Naive thymus-derived CD4-positive, alpha-beta T cell (primary cell): ENCODE results near the gene GNG7. TPM values are rescaled to one million over a fixed set of nuclear protein-coding genes. Genes with fewer than 3 reads are reported as not detected.
"Not testable (repeated sequence)": the region's sequence is repeated elsewhere in the genome, so short reads cannot be mapped to it uniquely, and the experiment has no call there.

Experiments used
- ATAC-seq: fragments of 150-1000 bp; cut with Tn5 transposase; 2 replicates; pipeline ENCODE4 v1.10.0; 2021; ENCODE audit warnings: mild to moderate bottlenecking, moderate library complexity
- CTCF ChIA-PET: fragments of 350-600 bp; sonication (Branson Sonifier 250); formaldehyde crosslinking; loops from one replicate; lab custom pipeline; 2021; ENCODE audit warnings: antibody characterized with exemption; lab: Charles Lee
- POLR2A ChIA-PET: fragments of 350-600 bp; sonication (Branson Sonifier 250); formaldehyde crosslinking; loops from one replicate; lab custom pipeline; 2021; ENCODE audit warnings: antibody characterized with exemption, inconsistent platforms; lab: Charles Lee
- DNase-seq, 9 donors: peaks; one replicate each; pipeline versions ENCODE4 v3.0.0 to v3.0.0-alpha.2; 2020 to 2022; ENCODE audit warnings: mixed read lengths in 1 of 9
- H3K27ac ChIP-seq: one replicate; pipeline ENCODE4 v1.7.0; 2013; ENCODE audit warnings: mild to moderate bottlenecking, low read depth, low read length, moderate library complexity
- H3K27me3 ChIP-seq, 2 donors: one replicate each; pipeline ENCODE4 v1.7.0; 2013; ENCODE audit warnings: low read length in 2 of 2, mild to moderate bottlenecking in 2 of 2, moderate library complexity in 2 of 2; ENCODE audit not compliant: control insufficient read depth in 2 of 2, insufficient read depth in 2 of 2
- H3K36me3 ChIP-seq, 3 experiments: 1 replicate in 2 of 3; 2 replicates in 1 of 3; pipeline ENCODE4 v1.7.0; 2013; ENCODE audit warnings: low read length in 3 of 3, mild to moderate bottlenecking in 3 of 3, moderate library complexity in 1 of 3; ENCODE audit not compliant: insufficient read depth in 3 of 3, control insufficient read depth in 2 of 3
- H3K4me1 ChIP-seq, 2 donors: one replicate each; pipeline ENCODE4 v1.7.0; 2013; ENCODE audit warnings: low read length in 2 of 2, mild to moderate bottlenecking in 2 of 2, moderate library complexity in 1 of 2; ENCODE audit not compliant: control insufficient read depth in 2 of 2, insufficient read depth in 2 of 2
- H3K4me3 ChIP-seq: 2 replicates; pipeline ENCODE4 v1.7.0; 2013; ENCODE audit warnings: mild to moderate bottlenecking, low read length
- H3K9me3 ChIP-seq, 3 experiments: 1 replicate in 2 of 3; 2 replicates in 1 of 3; pipeline ENCODE4 v1.7.0; 2013; ENCODE audit warnings: low read length in 3 of 3; ENCODE audit not compliant: control insufficient read depth in 2 of 3
- H3K27ac Mint-ChIP-seq, 9 donors: one replicate each; pipeline ENCODE4 v1.8.0; 2020 to 2022; ENCODE audit warnings: mixed read lengths in 9 of 9, mild to moderate bottlenecking in 8 of 9, moderate library complexity in 5 of 9, inconsistent platforms in 2 of 9
- H3K27me3 Mint-ChIP-seq, 5 donors: one replicate each; pipeline ENCODE4 v1.8.0; 2021 to 2022; ENCODE audit warnings: mixed read lengths in 5 of 5, mild to moderate bottlenecking in 1 of 5
- H3K36me3 Mint-ChIP-seq, 5 donors: one replicate each; pipeline ENCODE4 v1.8.0; 2020 to 2022; ENCODE audit warnings: mixed read lengths in 5 of 5, mild to moderate bottlenecking in 3 of 5, inconsistent platforms in 1 of 5
- H3K4me1 Mint-ChIP-seq, 7 donors: one replicate each; pipeline ENCODE4 v1.8.0; 2020 to 2022; ENCODE audit warnings: mixed read lengths in 7 of 7, mild to moderate bottlenecking in 3 of 7, inconsistent platforms in 1 of 7
- H3K4me3 Mint-ChIP-seq, 10 donors: one replicate each; pipeline ENCODE4 v1.8.0; 2020 to 2022; ENCODE audit warnings: mild to moderate bottlenecking in 10 of 10, mixed read lengths in 10 of 10, moderate library complexity in 6 of 10, inconsistent platforms in 2 of 10
- H3K9me3 Mint-ChIP-seq, 11 donors: one replicate each; pipeline ENCODE4 v1.8.0; 2020 to 2022; ENCODE audit warnings: mixed read lengths in 11 of 11, mild to moderate bottlenecking in 4 of 11, inconsistent platforms in 1 of 11, moderate library complexity in 1 of 11
- intact Hi-C, 2 donors: fragments of 100-400 bp; cut with micrococcal nuclease; formaldehyde crosslinking; loops; one replicate each; pipeline ENCODE4 v1.15.1; 2023
- polyA plus RNA-seq, 2 donors: library from polyadenylated mRNA; unstranded; fragments of 300-500 nt; fragmentation: Illumina TruSeq; gene quantifications; one replicate each; pipeline ENCODE4 v1.2.3, GENCODE V29; 2021
- total RNA-seq, 6 experiments: library from RNA in 5 of 6; stranded (reverse) in 5 of 6; gene quantifications; 1 replicate in 5 of 6; 2 replicates in 1 of 6; pipeline ENCODE4 v1.2.3 and lab custom pipeline; 2021 to 2026

GNG7 gene
- total and polyA plus RNA-seq, 7 experiments from 2014 or later: 0.31 to 6.8 (median 4.7) TPM

DNA sequence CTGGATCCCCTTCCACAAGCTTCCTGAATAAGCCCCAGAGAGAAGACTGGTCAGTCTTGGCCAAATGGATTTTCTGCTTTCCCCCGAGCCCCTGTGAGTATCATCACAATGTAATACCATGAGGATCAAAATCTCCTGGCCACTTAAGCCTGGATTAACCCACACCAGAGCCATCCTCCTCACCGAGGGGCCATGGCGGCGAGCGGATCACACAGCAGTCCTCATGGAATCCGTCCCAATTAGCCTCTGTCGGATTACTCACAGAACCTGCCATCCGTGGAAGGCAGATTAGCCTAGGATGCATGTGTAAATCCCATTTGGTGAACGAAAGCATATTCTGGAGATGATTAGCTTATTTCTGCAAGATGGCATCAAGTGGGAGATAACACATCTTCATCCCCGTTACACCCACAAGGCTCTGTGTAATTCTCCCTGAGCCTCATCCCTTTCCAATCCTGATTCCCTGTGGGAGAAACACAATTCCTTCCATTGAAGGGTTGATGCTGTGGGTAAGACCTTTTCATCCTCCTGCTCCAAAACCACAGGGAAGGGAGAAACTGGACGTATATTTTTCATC is 42.5 kb downstream of the GNG7 start:
- H3K9me3 ChIP-seq: no peaks in the 10 kb centered on the region
- Mint-ChIP-seq H3K4me1 (no peaks in the 10 kb centered on the region), H3K36me3 (peaks cover 0 to 8% (median 4%) of the 10 kb centered on the region in 5 donors), H3K27me3 (no peaks in the 10 kb centered on the region), H3K4me3 (no peak overlapping the region), H3K27ac (no peak overlapping the region), H3K9me3 (peaks cover 0 to 10% (median 0%) of the 10 kb centered on the region in 11 donors)
- no peak overlapping the region for H3K27ac ChIP-seq
- no peaks in the 10 kb centered on the region for H3K27me3 ChIP-seq
- DNase-seq (no peak), ATAC-seq (no peak)
- no peaks in the 10 kb centered on the region for H3K36me3 ChIP-seq
- no peaks in the 10 kb centered on the region for H3K4me1 ChIP-seq
- intact Hi-C loops: no loop called here
- no peak overlapping the region for H3K4me3 ChIP-seq
- ChIA-PET CTCF (interaction anchor here (0.6 kb wide), 1 partner anchor 12 kb away, joined by 3 read pairs; no protein-coding TSS in a partner anchor), POLR2A (interaction anchor here (0.6 kb wide), 1 partner anchor 9 kb away, joined by 3 read pairs; no protein-coding TSS in a partner anchor)

DNA sequence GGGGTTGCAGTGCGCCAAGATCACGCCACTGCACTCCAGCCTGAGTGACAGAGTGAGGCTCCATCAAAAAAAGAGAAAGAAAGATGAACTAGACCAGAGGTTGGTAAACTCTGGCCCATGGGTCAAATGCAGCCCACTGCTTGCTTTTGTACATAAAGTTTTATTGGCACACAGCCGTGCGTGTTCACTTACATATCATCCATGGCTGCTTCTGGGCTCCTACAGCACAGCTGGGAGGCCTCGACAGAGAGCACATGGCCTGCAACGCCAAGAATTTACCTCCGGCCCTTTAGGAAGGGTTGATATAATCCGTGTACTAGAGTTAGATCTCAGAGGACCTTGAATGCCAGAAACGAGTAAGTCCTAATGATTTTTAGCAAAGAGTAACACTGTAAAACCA is 46.0 kb downstream of the GNG7 start:
- Histone ChIP-seq H3K27ac (no peak overlapping the region), H3K9me3 (no peaks in the 10 kb centered on the region), H3K4me3 (no peak overlapping the region), H3K36me3 (no peaks in the 10 kb centered on the region), H3K4me1 (no peaks in the 10 kb centered on the region), H3K27me3 (no peaks in the 10 kb centered on the region)
- H3K36me3 Mint-ChIP-seq: peaks cover 0 to 8% (median 0%) of the 10 kb centered on the region in 5 donors
- H3K4me1 Mint-ChIP-seq: no peaks in the 10 kb centered on the region
- DNase-seq (no peak), ATAC-seq (no peak)
- intact Hi-C loops: no loop called here
- H3K27ac Mint-ChIP-seq: no peak overlapping the region
- POLR2A ChIA-PET: interaction anchor here (0.6 kb wide), 1 partner anchor 72 kb away, joined by 3 read pairs; no protein-coding TSS in a partner anchor
- H3K9me3 Mint-ChIP-seq: peaks cover 0 to 3% (median 0%) of the 10 kb centered on the region in 11 donors
- CTCF ChIA-PET: no interaction called here
- H3K4me3 Mint-ChIP-seq: no peak overlapping the region
- no peaks in the 10 kb centered on the region for H3K27me3 Mint-ChIP-seq

DNA sequence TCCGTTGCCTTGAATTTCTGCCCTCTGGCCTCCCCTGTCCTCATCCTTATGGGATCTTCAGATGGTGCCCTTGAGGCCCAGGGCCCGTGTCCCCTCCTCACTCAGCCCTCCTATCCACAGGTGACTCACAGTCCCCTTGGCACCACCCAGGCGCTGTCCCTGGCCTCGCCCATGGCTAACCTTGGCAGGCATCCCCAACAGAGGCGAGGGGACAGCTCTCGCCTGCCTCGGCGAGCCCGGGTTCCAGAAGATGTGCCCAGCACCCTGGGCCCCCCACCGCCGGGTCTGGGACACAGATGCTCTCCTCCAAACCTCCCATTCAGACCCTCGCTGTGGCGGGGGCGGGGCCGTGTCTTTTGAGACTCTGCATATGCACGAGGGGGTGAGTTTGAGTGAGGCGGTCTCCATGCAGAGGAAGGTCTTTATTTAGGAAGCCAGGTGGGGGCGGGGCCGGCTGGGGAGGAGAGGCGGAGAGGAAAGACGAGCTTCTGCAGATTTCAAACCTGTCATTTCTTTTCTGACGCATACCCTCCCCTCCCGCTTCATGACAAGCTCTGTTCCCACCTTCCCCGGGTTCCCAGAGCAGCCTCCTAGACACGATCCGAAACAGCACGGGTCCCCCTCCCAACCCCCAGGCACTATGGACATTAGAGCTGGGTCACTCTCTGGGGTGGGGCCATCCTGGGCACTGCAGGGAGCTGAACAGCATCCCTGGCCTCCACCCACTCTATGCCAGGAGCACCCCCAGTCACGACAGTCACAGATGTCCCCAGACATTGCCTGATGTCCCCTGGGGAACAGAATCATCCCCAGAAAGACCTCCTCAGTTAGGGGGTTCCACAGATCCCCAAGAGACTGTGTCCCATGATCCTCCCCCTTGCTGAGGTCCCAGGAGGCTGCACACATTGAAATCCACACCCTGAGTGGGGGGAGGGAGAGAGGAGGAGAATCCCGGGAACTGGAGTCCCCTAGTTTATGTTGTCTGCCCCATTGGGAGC is 48.5 kb downstream of the GNG7 start:
- H3K9me3 Mint-ChIP-seq: peaks cover 0 to 1% (median 0%) of the 10 kb centered on the region in 11 donors

DNA sequence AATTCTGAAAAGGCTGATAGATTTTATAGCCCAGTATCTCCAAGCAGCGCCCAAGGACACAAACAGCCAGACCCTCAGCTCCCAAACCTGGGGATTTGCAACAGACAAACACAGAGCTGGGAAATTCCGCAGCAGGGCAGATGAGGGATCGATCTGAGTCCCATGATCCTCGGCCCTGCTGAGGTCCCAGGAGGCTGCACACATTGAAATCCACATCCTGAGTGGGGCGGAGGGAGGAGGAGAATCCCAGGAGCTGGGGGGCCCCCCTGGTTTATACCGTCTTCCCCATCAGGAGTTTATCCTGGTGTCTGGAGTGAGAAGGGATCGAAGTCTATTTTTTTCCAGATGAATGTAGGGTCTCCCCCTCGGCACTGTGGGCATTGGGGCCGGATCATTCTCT is 49.3 kb downstream of the GNG7 start:
- Histone ChIP-seq H3K27me3 (no peaks in the 10 kb centered on the region), H3K4me1 (no peaks in the 10 kb centered on the region), H3K9me3 (no peaks in the 10 kb centered on the region), H3K27ac (no peak overlapping the region), H3K36me3 (no peaks in the 10 kb centered on the region), H3K4me3 (no peak overlapping the region)
- Mint-ChIP-seq H3K9me3 (no peaks in the 10 kb centered on the region), H3K36me3 (peaks cover 0 to 3% (median 0%) of the 10 kb centered on the region in 5 donors), H3K27me3 (no peaks in the 10 kb centered on the region), H3K4me1 (no peaks in the 10 kb centered on the region), H3K4me3 (no peak overlapping the region), H3K27ac (no peak overlapping the region)
- ATAC-seq (no peak), DNase-seq (no peak)
- intact Hi-C loops: no loop called here
- POLR2A ChIA-PET: no interaction called here
- CTCF ChIA-PET: no interaction called here

More for the DNA sequence above, 48.5 kb downstream of the GNG7 start:
- H3K4me1 ChIP-seq: no peaks in the 10 kb centered on the region
- no peak overlapping the region for H3K27ac ChIP-seq
- Mint-ChIP-seq H3K36me3 (peaks cover 0 to 8% (median 0%) of the 10 kb centered on the region in 5 donors), H3K4me3 (no peak overlapping the region), H3K27me3 (no peaks in the 10 kb centered on the region), H3K27ac (no peak overlapping the region), H3K4me1 (no peaks in the 10 kb centered on the region)
- intact Hi-C loops: no loop called here
- no peaks in the 10 kb centered on the region for H3K9me3 ChIP-seq
- H3K27me3 ChIP-seq: no peaks in the 10 kb centered on the region
- H3K36me3 ChIP-seq: no peaks in the 10 kb centered on the region
- POLR2A ChIA-PET: no interaction called here
- DNase-seq: no peak
- H3K4me3 ChIP-seq: no peak overlapping the region
- no peak for ATAC-seq
- CTCF ChIA-PET: no interaction called here

DNA sequence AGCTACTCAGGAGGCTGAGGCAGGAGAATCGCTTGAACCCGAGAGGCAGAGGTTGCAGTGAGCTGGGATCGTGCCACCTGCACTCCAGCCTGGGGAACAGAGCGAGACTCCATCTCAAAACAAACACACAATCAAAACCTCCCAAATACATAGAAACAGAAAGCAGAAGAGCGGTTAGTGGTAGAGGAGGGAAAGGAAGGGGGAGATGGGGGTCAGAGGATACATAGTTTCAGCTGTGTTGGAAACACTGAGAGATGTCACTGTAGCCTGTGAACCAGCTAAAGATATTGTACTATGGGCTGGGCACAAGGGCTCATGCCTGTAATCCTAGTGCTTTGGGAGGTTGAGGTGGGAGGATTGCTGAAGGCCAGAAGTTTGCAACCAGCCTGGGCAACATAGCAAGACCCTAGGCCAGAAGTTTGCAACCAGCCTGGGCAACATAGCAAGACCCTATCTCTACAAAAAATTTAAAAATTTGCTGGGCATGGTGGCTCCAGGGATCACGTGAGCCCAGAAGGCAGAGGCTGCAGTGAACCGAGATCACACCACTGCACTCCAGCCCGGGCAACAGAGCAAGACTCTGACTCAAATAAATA is 49.9 kb downstream of the GNG7 start:
- DNase-seq: no peak
- Mint-ChIP-seq H3K4me3 (no peak overlapping the region), H3K4me1 (no peaks in the 10 kb centered on the region), H3K9me3 (no peaks in the 10 kb centered on the region), H3K27ac (no peak overlapping the region), H3K36me3 (no peaks in the 10 kb centered on the region), H3K27me3 (no peaks in the 10 kb centered on the region)
- Histone ChIP-seq H3K27ac (no peak overlapping the region), H3K36me3 (no peaks in the 10 kb centered on the region), H3K27me3 (no peaks in the 10 kb centered on the region), H3K9me3 (no peaks in the 10 kb centered on the region), H3K4me3 (no peak overlapping the region), H3K4me1 (no peaks in the 10 kb centered on the region)
- ChIA-PET CTCF (no interaction called here), POLR2A (no interaction called here)
- intact Hi-C loops: no loop called here
- ATAC-seq: no peak

DNA sequence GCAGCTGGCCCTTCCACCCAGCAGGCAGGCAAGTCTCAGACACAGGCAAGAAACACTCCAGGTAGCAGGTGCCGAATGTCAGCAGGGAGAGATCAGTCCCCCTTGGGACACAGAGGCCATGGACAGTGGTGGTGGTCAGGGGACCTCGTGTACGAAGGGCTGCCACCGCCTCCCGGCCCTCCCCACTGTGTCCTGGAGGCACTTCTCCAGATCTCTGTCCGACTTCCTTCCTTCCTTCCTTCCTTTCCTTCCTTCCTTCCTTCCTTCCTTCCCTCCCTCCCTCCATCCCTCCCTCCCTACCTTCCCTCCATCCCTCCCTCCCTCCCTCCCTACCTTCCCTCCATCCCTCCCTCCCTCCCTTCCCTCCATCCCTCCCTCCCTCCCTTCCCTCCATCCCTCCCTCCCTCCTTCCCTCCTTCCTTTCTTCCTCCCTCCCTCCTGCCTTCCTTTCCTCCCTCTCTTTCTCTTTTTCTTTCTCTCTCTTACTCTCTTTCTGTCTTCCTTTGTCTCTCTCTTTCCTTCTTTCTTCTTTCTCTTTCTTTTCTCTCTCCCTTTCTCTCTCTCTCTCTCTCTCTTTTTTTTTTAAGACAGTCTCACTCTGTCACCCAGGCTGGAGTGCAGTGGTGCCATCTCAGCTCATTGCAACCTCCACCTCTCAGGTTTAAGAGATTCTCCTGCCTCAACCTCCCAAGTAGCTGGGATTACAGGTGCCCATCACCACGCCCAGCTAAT is 51.3 kb downstream of the GNG7 start:
- H3K9me3 ChIP-seq, DNase-seq, H3K27ac Mint-ChIP-seq, H3K27ac ChIP-seq, intact Hi-C loops, H3K9me3 Mint-ChIP-seq, H3K4me1 Mint-ChIP-seq, H3K36me3 ChIP-seq, H3K4me1 ChIP-seq, ATAC-seq, H3K36me3 Mint-ChIP-seq, H3K4me3 Mint-ChIP-seq, H3K27me3 ChIP-seq, H3K4me3 ChIP-seq, POLR2A ChIA-PET, H3K27me3 Mint-ChIP-seq: not testable (repeated sequence)
- CTCF ChIA-PET: interaction anchor here (1.6 kb wide), 1 partner anchor 98 kb away, joined by 5 read pairs; no protein-coding TSS in a partner anchor
